ENCODE data around the gene CCDC88B.
A peak's percentile ranks its signal among the peaks of the same experiment; 100 is the strongest.

Gene CCDC88B

GRCh38 chr11:64294774-64295173 is 45.2 kb upstream of the CCDC88B start:
- DNase-seq (ENCODE audit: low read depth, low spot score): no peak
- TF ChIP-seq SUZ12 (IDR thresholded peaks at IDR 0.05; ENCODE audit: extremely low read depth, insufficient read depth, insufficient read length) (no peak), YY1 (IDR thresholded peaks at IDR 0.05; ENCODE audit: insufficient read depth, insufficient read length) (no peak), ZNF274 (IDR thresholded peaks at IDR 0.05; ENCODE audit: low read depth, low read length) (no peak)
- Histone ChIP-seq H3K4me3 (ENCODE audit: insufficient read length, low read depth) (no peak overlapping the region), H3K27me3 (ENCODE audit: insufficient read depth, insufficient read length) (peaks cover 100% of the 10 kb centered on the region), H3K36me3 (ENCODE audit: insufficient read depth, insufficient read length, low read length) (peaks cover 2% of the 10 kb centered on the region), H3K9ac (ENCODE audit: insufficient read length, low read depth) (no peak overlapping the region), H3K4me1 (ENCODE audit: insufficient read depth, insufficient read length) (peaks cover 8% of the 10 kb centered on the region), H3K9me3 (ENCODE audit: insufficient read depth, low read length) (no peaks in the 10 kb centered on the region)

- no peak for TF ChIP-seq SUZ12 (IDR thresholded peaks at IDR 0.05; ENCODE audit: extremely low read depth, insufficient read depth, insufficient read length)
- H3K4me1 ChIP-seq (ENCODE audit: insufficient read depth, insufficient read length): peaks cover 18% of the 10 kb centered on the region
- DNase-seq (ENCODE audit: low read depth, low spot score): no peak
- H3K4me3 ChIP-seq (ENCODE audit: insufficient read length, low read depth): no peak overlapping the region
- no peaks in the 10 kb centered on the region for H3K9me3 ChIP-seq (ENCODE audit: insufficient read depth, low read length)
- no peaks in the 10 kb centered on the region for H3K36me3 ChIP-seq (ENCODE audit: insufficient read depth, insufficient read length, low read length)
- H3K27me3 ChIP-seq (ENCODE audit: insufficient read depth, insufficient read length): peaks cover 100% of the 10 kb centered on the region
- H3K9ac ChIP-seq (ENCODE audit: insufficient read length, low read depth): no peak overlapping the region
Measured at GRCh38 chr11:64295760-64296159, 44.2 kb upstream of the CCDC88B start.

GRCh38 chr11:64296236-64296635 is 43.8 kb upstream of the CCDC88B start:
- DNase-seq (ENCODE audit: low read depth, low spot score): no peak
- H3K27me3 ChIP-seq (ENCODE audit: insufficient read depth, insufficient read length): peaks cover 97% of the 10 kb centered on the region
- TF ChIP-seq SUZ12 (IDR thresholded peaks at IDR 0.05; ENCODE audit: extremely low read depth, insufficient read depth, insufficient read length) (no peak), ZNF274 (IDR thresholded peaks at IDR 0.05; ENCODE audit: low read depth, low read length) (no peak), YY1 (IDR thresholded peaks at IDR 0.05; ENCODE audit: insufficient read depth, insufficient read length) (no peak)

GRCh38 chr11:64296830-64297698 is 42.9 kb upstream of the CCDC88B start:
- Histone ChIP-seq H3K9me3 (ENCODE audit: insufficient read depth, low read length) (no peaks in the 10 kb centered on the region), H3K4me1 (ENCODE audit: insufficient read depth, insufficient read length) (peaks cover 14% of the 10 kb centered on the region), H3K27me3 (ENCODE audit: insufficient read depth, insufficient read length) (peaks cover 96% of the 10 kb centered on the region), H3K4me3 (ENCODE audit: insufficient read length, low read depth) (no peak overlapping the region), H3K36me3 (ENCODE audit: insufficient read depth, insufficient read length, low read length) (no peaks in the 10 kb centered on the region), H3K9ac (ENCODE audit: insufficient read length, low read depth) (no peak overlapping the region)
- no peak for TF ChIP-seq YY1 (IDR thresholded peaks at IDR 0.05; ENCODE audit: insufficient read depth, insufficient read length)
- TF ChIP-seq ZNF274 (IDR thresholded peaks at IDR 0.05; ENCODE audit: low read depth, low read length): no peak
- no peak for TF ChIP-seq SUZ12 (IDR thresholded peaks at IDR 0.05; ENCODE audit: extremely low read depth, insufficient read depth, insufficient read length)
- DNase-seq (ENCODE audit: low read depth, low spot score): no peak

More at GRCh38 chr11:64296236-64296635, 43.8 kb upstream of the CCDC88B start:
- H3K9ac ChIP-seq (ENCODE audit: insufficient read length, low read depth): no peak overlapping the region
- H3K4me3 ChIP-seq (ENCODE audit: insufficient read length, low read depth): no peak overlapping the region
- H3K36me3 ChIP-seq (ENCODE audit: insufficient read depth, insufficient read length, low read length): no peaks in the 10 kb centered on the region
- peaks cover 18% of the 10 kb centered on the region for H3K4me1 ChIP-seq (ENCODE audit: insufficient read depth, insufficient read length)
- no peaks in the 10 kb centered on the region for H3K9me3 ChIP-seq (ENCODE audit: insufficient read depth, low read length)

- Histone ChIP-seq H3K27me3 (ENCODE audit: insufficient read depth, insufficient read length) (peaks cover 89% of the 10 kb centered on the region), H3K9me3 (ENCODE audit: insufficient read depth, low read length) (no peaks in the 10 kb centered on the region), H3K4me1 (ENCODE audit: insufficient read depth, insufficient read length) (peaks cover 11% of the 10 kb centered on the region), H3K9ac (ENCODE audit: insufficient read length, low read depth) (no peak overlapping the region), H3K36me3 (ENCODE audit: insufficient read depth, insufficient read length, low read length) (no peaks in the 10 kb centered on the region), H3K4me3 (ENCODE audit: insufficient read length, low read depth) (no peak overlapping the region)
- DNase-seq (ENCODE audit: low read depth, low spot score): no peak
- TF ChIP-seq SUZ12 (IDR thresholded peaks at IDR 0.05; ENCODE audit: extremely low read depth, insufficient read depth, insufficient read length) (no peak), YY1 (IDR thresholded peaks at IDR 0.05; ENCODE audit: insufficient read depth, insufficient read length) (no peak), ZNF274 (IDR thresholded peaks at IDR 0.05; ENCODE audit: low read depth, low read length) (no peak)
Measured at GRCh38 chr11:64297699-64298358, 42.2 kb upstream of the CCDC88B start.

DNA sequence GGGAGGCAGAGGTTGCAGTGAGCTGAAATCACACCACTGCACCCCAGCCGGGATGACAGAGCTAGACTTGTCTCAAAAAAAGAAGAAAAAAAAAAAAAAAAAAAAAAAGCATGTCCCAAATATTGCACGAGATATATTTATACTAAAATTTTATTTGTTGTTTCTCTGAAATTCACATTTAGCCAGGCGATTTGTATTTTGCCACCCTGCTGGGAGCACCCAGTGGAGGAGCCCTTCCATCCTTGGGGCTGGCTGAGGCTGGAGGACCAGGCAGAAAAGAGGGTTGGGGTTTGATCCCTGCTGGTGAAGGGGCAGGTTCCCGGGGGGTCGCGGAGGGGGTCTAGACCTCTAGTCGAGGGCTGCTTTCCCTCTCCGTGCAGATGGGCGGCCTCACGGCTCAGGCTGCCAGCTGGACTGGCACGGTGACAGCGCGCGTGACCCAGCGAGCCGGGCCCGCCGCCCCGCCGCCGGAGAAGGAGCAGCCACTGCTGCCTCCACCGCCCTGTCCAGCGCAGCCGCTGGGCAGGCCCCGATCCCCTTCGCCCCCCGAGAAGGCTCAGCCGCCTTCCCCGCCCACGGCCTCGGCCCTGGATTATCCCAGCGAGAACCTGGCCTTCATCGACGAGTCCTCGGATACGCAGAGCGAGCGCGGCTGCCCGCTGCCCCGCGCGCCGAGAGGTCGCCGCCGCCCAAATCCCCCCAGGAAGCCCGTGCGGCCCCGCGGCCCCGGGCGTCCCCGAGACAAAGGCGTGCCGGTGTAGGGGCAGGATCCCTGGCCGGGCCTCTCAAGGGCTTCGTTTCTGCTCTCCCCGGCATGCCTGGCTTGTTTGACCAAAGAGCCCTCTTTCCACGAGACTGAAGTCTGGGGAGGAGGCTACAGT is 40.8 kb upstream of the CCDC88B start:
- DNase-seq (ENCODE audit: low read depth, low spot score): no peak
- peak overlapping the region; percentile 76 for H3K9ac ChIP-seq (ENCODE audit: insufficient read length, low read depth)
- peak overlapping the region; percentile 31 for H3K4me3 ChIP-seq (ENCODE audit: insufficient read length, low read depth)
- peaks cover 75% of the 10 kb centered on the region for H3K27me3 ChIP-seq (ENCODE audit: insufficient read depth, insufficient read length)
- H3K36me3 ChIP-seq (ENCODE audit: insufficient read depth, insufficient read length, low read length): no peaks in the 10 kb centered on the region
- no peaks in the 10 kb centered on the region for H3K9me3 ChIP-seq (ENCODE audit: insufficient read depth, low read length)
- TF ChIP-seq ZNF274 (IDR thresholded peaks at IDR 0.05; ENCODE audit: low read depth, low read length): no peak
- peak; percentile 38 for TF ChIP-seq SUZ12 (IDR thresholded peaks at IDR 0.05; ENCODE audit: extremely low read depth, insufficient read depth, insufficient read length)
- H3K4me1 ChIP-seq (ENCODE audit: insufficient read depth, insufficient read length): peaks cover 17% of the 10 kb centered on the region
